ENCODE data around the gene DLG2. TPM values are rescaled to one million over a fixed set of nuclear protein-coding genes. Genes with fewer than 3 reads are reported as not detected.
"Not testable (repeated sequence)": the region's sequence is repeated elsewhere in the genome, so short reads cannot be mapped to it uniquely, and the experiment has no call there.

DLG2 gene
- total RNA-seq, 2 experiments from 2014 or later, result 6.9 to 8.2 TPM

GRCh38 chr11:83736684-83737083 lies 1890.5 kb downstream of the DLG2 start:
- intact Hi-C loops (cut with micrococcal nuclease; ENCODE audit: unreplicated experiment), result no loop called here
- H3K27ac ChIP-seq (ENCODE audit: low read depth, low read length, poor library complexity, severe bottlenecking), result no peak overlapping the region
- H3K36me3 ChIP-seq (ENCODE audit: insufficient read depth, low read length), result no peaks in the 10 kb centered on the region
- no peaks in the 10 kb centered on the region for H4K20me1 ChIP-seq (ENCODE audit: insufficient read depth, low read length)
- H3K4me1 ChIP-seq (ENCODE audit: insufficient read depth, low read length, poor library complexity, severe bottlenecking), result no peaks in the 10 kb centered on the region
- CTCF ChIA-PET (ENCODE audit: unreplicated experiment), result no interaction called here
- no peak overlapping the region for H3K4me3 ChIP-seq (ENCODE audit: low read depth, low read length, poor library complexity, severe bottlenecking)
- no peak overlapping the region for H2AFZ ChIP-seq (ENCODE audit: low read length)
- H3K9me3 ChIP-seq (ENCODE audit: low read length), result no peaks in the 10 kb centered on the region
- no peaks in the 10 kb centered on the region for H3K79me2 ChIP-seq (ENCODE audit: insufficient read depth, low read depth, low read length)
- TF ChIP-seq EZH2phosphoT487 (IDR thresholded peaks at IDR 0.05; ENCODE audit: borderline replicate concordance, low read depth, low read length) (no peak), CTCF (conservative IDR thresholded peaks at IDR 0.05; ENCODE audit: low read length) (no peak)
- POLR2A ChIA-PET, result no interaction called here
- no peaks in the 10 kb centered on the region for H3K9me2 ChIP-seq (ENCODE audit: insufficient read depth, low read length)
- no peak overlapping the region for H3K4me2 ChIP-seq (ENCODE audit: low read length)
- no TSS peak for BruUV-seq (replicated peaks)
- no peak for DNase-seq (ENCODE audit: low spot score)

- no peak overlapping the region for H2AFZ ChIP-seq (ENCODE audit: low read length)
- H4K20me1 ChIP-seq (ENCODE audit: insufficient read depth, low read length), result no peaks in the 10 kb centered on the region
- no TSS peak for BruUV-seq (replicated peaks)
- no peaks in the 10 kb centered on the region for H3K4me1 ChIP-seq (ENCODE audit: insufficient read depth, low read length, poor library complexity, severe bottlenecking)
- ChIA-PET CTCF (ENCODE audit: unreplicated experiment) (interaction anchor here (0.5 kb wide), 1 partner anchor 21 kb away, joined by 5 read pairs; no protein-coding TSS in a partner anchor), POLR2A (interaction anchor here (1.1 kb wide), 1 partner anchor 51 kb away, joined by 3 read pairs; no protein-coding TSS in a partner anchor)
- no peaks in the 10 kb centered on the region for H3K9me2 ChIP-seq (ENCODE audit: insufficient read depth, low read length)
- no peak for DNase-seq (ENCODE audit: low spot score)
- H3K79me2 ChIP-seq (ENCODE audit: insufficient read depth, low read depth, low read length), result no peaks in the 10 kb centered on the region
- intact Hi-C loops (cut with micrococcal nuclease; ENCODE audit: unreplicated experiment), result no loop called here
- no peak for TF ChIP-seq EZH2phosphoT487 (IDR thresholded peaks at IDR 0.05; ENCODE audit: borderline replicate concordance, low read depth, low read length)
- no peak for TF ChIP-seq CTCF (conservative IDR thresholded peaks at IDR 0.05; ENCODE audit: low read length)
- H3K27ac ChIP-seq (ENCODE audit: low read depth, low read length, poor library complexity, severe bottlenecking), result no peak overlapping the region
- no peak overlapping the region for H3K4me3 ChIP-seq (ENCODE audit: low read depth, low read length, poor library complexity, severe bottlenecking)
- no peaks in the 10 kb centered on the region for H3K9me3 ChIP-seq (ENCODE audit: low read length)
- no peaks in the 10 kb centered on the region for H3K36me3 ChIP-seq (ENCODE audit: insufficient read depth, low read length)
- H3K4me2 ChIP-seq (ENCODE audit: low read length), result no peak overlapping the region
These were observed 1893.0 kb downstream of the DLG2 start for GRCh38 chr11:83734120-83734519.

- H3K79me2 ChIP-seq (ENCODE audit: insufficient read depth, low read depth, low read length); H2AFZ ChIP-seq (ENCODE audit: low read length); H3K9me3 ChIP-seq (ENCODE audit: low read length); H3K4me2 ChIP-seq (ENCODE audit: low read length); H3K9me2 ChIP-seq (ENCODE audit: insufficient read depth, low read length); H3K4me1 ChIP-seq (ENCODE audit: insufficient read depth, low read length, poor library complexity, severe bottlenecking); H3K36me3 ChIP-seq (ENCODE audit: insufficient read depth, low read length); BruUV-seq (replicated peaks); H4K20me1 ChIP-seq (ENCODE audit: insufficient read depth, low read length); DNase-seq (ENCODE audit: low spot score); H3K27ac ChIP-seq (ENCODE audit: low read depth, low read length, poor library complexity, severe bottlenecking); intact Hi-C loops (cut with micrococcal nuclease; ENCODE audit: unreplicated experiment); H3K4me3 ChIP-seq (ENCODE audit: low read depth, low read length, poor library complexity, severe bottlenecking); CTCF ChIA-PET (ENCODE audit: unreplicated experiment): not testable (repeated sequence)
- POLR2A ChIA-PET, result interaction anchor here (1.4 to 1.6 kb wide), 2 partner anchors 12 to 14 kb away, joined by 3 to 4 read pairs; no protein-coding TSS in a partner anchor
These were observed 1895.9 kb downstream of the DLG2 start for GRCh38 chr11:83731288-83731687.
